ENCODE measurements around the gene FALEC. TPM values are rescaled to one million over a fixed set of nuclear protein-coding genes. Genes with fewer than 3 reads are reported as not detected.

Gene FALEC
- total RNA-seq, 1 donor from 2014 or later: 0.44 TPM

- DNase-seq: no peak
- H3K4me3 ChIP-seq: no peak overlapping the region
- TF ChIP-seq CTCF (IDR thresholded peaks at IDR 0.05; ENCODE audit: borderline replicate concordance): no peak
- no peaks in the 10 kb centered on the region for H3K27me3 ChIP-seq (ENCODE audit: low read depth)
- peaks cover 20% of the 10 kb centered on the region for H3K36me3 ChIP-seq
- H3K27ac ChIP-seq (replicated peaks): no peak overlapping the region
- H3K9me3 ChIP-seq (replicated peaks): no peaks in the 10 kb centered on the region
- peaks cover 45% of the 10 kb centered on the region for H3K4me1 ChIP-seq
- intact Hi-C loops (cut with micrococcal nuclease): no loop called here
Observed at GRCh38 chr1:150511551-150511950, 4.0 kb upstream of the FALEC start.

- Histone ChIP-seq H3K27ac (replicated peaks) (peak overlapping the region; percentile 12), H3K36me3 (peaks cover 15% of the 10 kb centered on the region), H3K4me1 (peaks cover 46% of the 10 kb centered on the region), H3K27me3 (ENCODE audit: low read depth) (no peaks in the 10 kb centered on the region), H3K4me3 (no peak overlapping the region), H3K9me3 (replicated peaks) (no peaks in the 10 kb centered on the region)
- TF ChIP-seq CTCF (IDR thresholded peaks at IDR 0.05; ENCODE audit: borderline replicate concordance): no peak
- no peak for DNase-seq
- intact Hi-C loops (cut with micrococcal nuclease): no loop called here
Observed at GRCh38 chr1:150511985-150512660, 3.4 kb upstream of the FALEC start.

GRCh38 chr1:150512846-150513245 is 2.7 kb upstream of the FALEC start:
- TF ChIP-seq CTCF (IDR thresholded peaks at IDR 0.05; ENCODE audit: borderline replicate concordance): no peak
- DNase-seq: no peak
- intact Hi-C loops (cut with micrococcal nuclease): no loop called here
- no peaks in the 10 kb centered on the region for H3K27me3 ChIP-seq (ENCODE audit: low read depth)
- H3K4me1 ChIP-seq: peaks cover 45% of the 10 kb centered on the region
- no peaks in the 10 kb centered on the region for H3K9me3 ChIP-seq (replicated peaks)
- no peak overlapping the region for H3K4me3 ChIP-seq
- peaks cover 14% of the 10 kb centered on the region for H3K36me3 ChIP-seq
- H3K27ac ChIP-seq (replicated peaks): peak overlapping the region; percentile 16

GRCh38 chr1:150513351-150513791 is 2.2 kb upstream of the FALEC start:
- peaks cover 14% of the 10 kb centered on the region for H3K36me3 ChIP-seq
- no peak for DNase-seq
- intact Hi-C loops (cut with micrococcal nuclease): no loop called here
- no peaks in the 10 kb centered on the region for H3K9me3 ChIP-seq (replicated peaks)
- TF ChIP-seq CTCF (IDR thresholded peaks at IDR 0.05; ENCODE audit: borderline replicate concordance): no peak
- no peaks in the 10 kb centered on the region for H3K27me3 ChIP-seq (ENCODE audit: low read depth)
- peaks cover 40% of the 10 kb centered on the region for H3K4me1 ChIP-seq
- H3K4me3 ChIP-seq: no peak overlapping the region
- peak overlapping the region; percentile 16 for H3K27ac ChIP-seq (replicated peaks)

GRCh38 chr1:150514260-150514659 is 1.3 kb upstream of the FALEC start:
- no peak for TF ChIP-seq CTCF (IDR thresholded peaks at IDR 0.05; ENCODE audit: borderline replicate concordance)
- no peak for DNase-seq
- peak overlapping the region; percentile 94 for H3K27ac ChIP-seq (replicated peaks)
- intact Hi-C loops (cut with micrococcal nuclease): no loop called here
- no peaks in the 10 kb centered on the region for H3K9me3 ChIP-seq (replicated peaks)
- peaks cover 31% of the 10 kb centered on the region for H3K4me1 ChIP-seq
- peak overlapping the region; percentile 74 for H3K4me3 ChIP-seq
- H3K27me3 ChIP-seq (ENCODE audit: low read depth): no peaks in the 10 kb centered on the region
- peaks cover 14% of the 10 kb centered on the region for H3K36me3 ChIP-seq
